Stimulated activated CD8-positive, alpha-beta memory T cell treated with anti-CD3 and anti-CD28 coated beads, Interleukin-15, amount 100 ng/mL, for 4 hours (primary cell): ENCODE data around the gene CHD9.
A peak's percentile ranks its signal among the peaks of the same experiment; 100 is the strongest.

Experiments used
- DNase-seq, 2 donors: peaks; one replicate each; pipeline ENCODE4 v3.0.0-alpha.2; 2020; ENCODE audit warnings: low read depth in 2 of 2

Gene CHD9

DNA sequence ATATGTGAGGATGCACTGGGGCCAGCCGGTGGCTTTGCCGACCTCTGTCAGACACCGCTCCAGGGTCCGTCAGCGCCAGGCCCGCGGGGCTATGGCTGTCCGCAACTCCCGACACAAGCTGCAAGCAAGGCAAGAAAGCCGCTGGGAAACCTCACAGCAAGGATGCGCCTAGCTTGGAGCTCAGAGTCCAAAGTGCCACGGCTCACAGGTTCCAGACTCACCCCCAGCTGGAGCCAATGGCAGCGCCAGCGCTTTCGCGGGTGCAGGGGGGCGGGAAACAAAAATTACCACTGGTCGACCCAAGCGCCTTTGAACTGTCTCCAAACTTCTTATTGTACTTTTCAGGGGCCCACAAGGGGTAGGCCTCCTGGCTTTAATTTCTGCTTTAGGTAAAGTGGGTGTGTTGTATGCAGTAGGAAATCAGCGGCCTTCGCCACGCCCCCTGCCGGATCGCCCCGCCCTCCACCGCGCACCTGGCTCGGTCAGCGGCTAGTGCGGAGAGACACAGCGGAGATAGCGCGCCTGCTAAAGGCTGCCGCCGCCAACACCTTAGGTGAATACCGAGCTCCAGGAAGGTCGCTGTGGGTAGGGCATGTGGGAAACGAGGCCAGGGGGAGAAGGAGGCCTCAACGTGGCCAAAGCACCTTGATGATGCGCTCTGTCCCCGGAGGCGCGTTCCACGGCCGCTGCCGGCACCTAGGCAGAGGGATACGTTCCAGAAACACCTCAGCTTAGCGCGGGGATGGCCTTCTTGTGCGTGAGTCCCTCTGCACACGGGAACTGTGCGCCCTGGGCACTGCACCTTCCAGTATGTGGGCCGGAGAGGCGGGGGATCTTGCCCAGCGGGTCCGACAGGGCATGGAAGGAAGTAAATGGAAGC is 318.4 kb downstream of the CHD9 start:
- DNase-seq, result peak; percentile 49 to 60

DNA sequence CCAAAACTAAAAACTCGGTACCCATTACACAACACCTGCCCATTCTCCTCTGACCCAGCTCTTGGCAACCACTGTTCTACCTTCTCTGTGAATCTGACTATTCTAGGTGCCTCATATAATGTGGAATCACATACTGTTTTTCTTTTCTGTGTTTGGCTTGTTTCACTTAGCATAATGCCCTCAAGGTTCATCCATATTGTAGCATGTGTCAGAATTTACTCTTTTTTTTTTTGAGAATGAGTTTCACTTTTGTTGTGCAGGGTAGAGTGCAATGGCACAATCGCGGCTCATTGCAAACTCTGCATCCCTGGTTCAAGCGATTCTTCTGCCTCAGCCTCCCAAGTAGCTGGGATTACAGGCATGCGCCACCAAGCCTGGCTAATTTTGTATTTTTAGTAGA is 320.0 kb downstream of the CHD9 start:
- DNase-seq, result no peak

DNA sequence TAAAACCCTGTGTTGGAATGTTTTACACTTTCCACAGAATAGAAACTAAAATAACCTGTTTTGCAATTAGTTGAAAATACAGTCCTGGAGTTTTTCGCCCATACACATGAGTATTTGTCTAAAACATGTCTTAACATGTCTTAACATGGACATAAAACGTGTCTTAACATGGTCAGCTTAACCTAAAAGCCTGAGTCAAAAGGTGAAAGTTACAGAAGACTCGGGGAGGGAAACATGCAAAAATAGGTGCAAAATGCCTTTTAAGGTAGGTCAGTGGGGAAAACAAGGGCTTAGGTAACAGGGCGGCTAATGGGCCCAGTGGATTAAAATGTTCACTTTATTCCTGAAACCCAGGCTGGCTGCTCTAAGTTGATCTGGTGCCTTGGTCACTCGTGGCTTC is 323.3 kb downstream of the CHD9 start:
- DNase-seq, result no peak
